Sigmoid colon (tissue), 7 donors: Measurements from ENCODE around the gene SHROOM4. TPM values are rescaled to one million over a fixed set of nuclear protein-coding genes. Genes with fewer than 3 reads are reported as not detected.

Experiments
- polyA plus RNA-seq, 3 donors: library from polyadenylated mRNA; stranded (reverse); fragments of 200-250 nt; gene quantifications; one replicate each; pipeline ENCODE4 v1.2.3, GENCODE V29; 2013
- small RNA-seq, 3 donors: library from RNA; depleted of rRNA; stranded (forward); fragments of <200 nt; gene quantifications; one replicate each; pipeline ENCODE3, GENCODE V24; 2016
- total RNA-seq, 4 donors: library from RNA; depleted of rRNA; stranded (reverse); fragments of >200 nt; gene quantifications; one replicate each; pipeline ENCODE4 v1.1.0, GENCODE V29; 2016
- donor health status: healthy with polysubstance abuse.
- donor health status: Bipolar disorder and iron deficiency.
- donor health status: healthy.

The SHROOM4 gene
- total and polyA plus RNA-seq, 7 donors: 0.46 to 6.1 (median 3.3) TPM; not detected in 1

Small RNA genes within 50 kb of the gene (small RNA-seq; reads per million reads assigned to genes)
- 0 reads per million in 3 donors for gene RNU6-935P

Other genes starting within 250 kb of the SHROOM4 start
- not detected for gene BMP15, start 96.5 kb upstream of the SHROOM4 start, total RNA-seq
- gene BMP15, start 96.5 kb upstream of the SHROOM4 start, polyA plus RNA-seq: not detected